ENCODE results near the gene STOML3. TPM values are rescaled to one million over a fixed set of nuclear protein-coding genes. Genes with fewer than 3 reads are reported as not detected.
A peak's percentile ranks its signal among the peaks of the same experiment; 100 is the strongest.

STOML3 gene
- total RNA-seq, 2 donors from 2014 or later: not detected

GRCh38 chr13:39023316-39023715, 32.7 kb upstream of the STOML3 start:
- Histone ChIP-seq H3K4me1 (peaks cover 9% of the 10 kb centered on the region), H3K27me3 (no peaks in the 10 kb centered on the region), H3K36me3 (replicated peaks in 1 of 2; ENCODE audit: insufficient read depth in 1 of 2, low read depth in 2 of 2) (peaks cover 8 to 29% of the 10 kb centered on the region in 2 donors), H3K4me3 (no peak overlapping the region), H3K9me3 (no peaks in the 10 kb centered on the region), H3K27ac (peak overlapping the region in 1 of 4 donors; percentile 7)
- DNase-seq (no peak), ATAC-seq (no peak)
- WGBS, 2 donors: 79 to 81% methylated on average over 2 of the region's 2 CpGs
- no peak for TF ChIP-seq CTCF (IDR thresholded peaks at IDR 0.05)
- intact Hi-C loops (cut with DNase I): no loop called here

- DNase-seq (no peak), ATAC-seq (no peak)
- 27 to 36% methylated on average over 4 of the region's 4 CpGs for WGBS, 2 donors
- Histone ChIP-seq H3K4me1 (peaks cover 9% of the 10 kb centered on the region), H3K4me3 (no peak overlapping the region), H3K9me3 (no peaks in the 10 kb centered on the region), H3K27me3 (no peaks in the 10 kb centered on the region), H3K36me3 (replicated peaks in 1 of 2; ENCODE audit: insufficient read depth in 1 of 2, low read depth in 2 of 2) (peaks cover 8 to 21% of the 10 kb centered on the region in 2 donors), H3K27ac (no peak overlapping the region)
- intact Hi-C loops (cut with DNase I): no loop called here
- TF ChIP-seq POLR2A (IDR thresholded peaks at IDR 0.05) (no peak), CTCF (IDR thresholded peaks at IDR 0.05) (no peak)
Measured at GRCh38 chr13:39020853-39021462, 30.3 kb upstream of the STOML3 start.

- DNase-seq: peak in 1 of 4 donors; percentile 9
- no peaks in the 10 kb centered on the region for H3K27me3 ChIP-seq
- no peak overlapping the region for H3K27ac ChIP-seq
- intact Hi-C loops (cut with DNase I): no loop called here
- WGBS, 2 donors: 20 to 23% methylated on average over 2 of the region's 2 CpGs
- TF ChIP-seq CTCF (IDR thresholded peaks at IDR 0.05) (peak in 5 of 7 experiments; percentile 24 to 40 (median 29)), POLR2A (IDR thresholded peaks at IDR 0.05) (no peak)
- no peak for ATAC-seq
- no peaks in the 10 kb centered on the region for H3K9me3 ChIP-seq
- peaks cover 9% of the 10 kb centered on the region for H3K4me1 ChIP-seq
- H3K4me3 ChIP-seq: no peak overlapping the region
- peaks cover 9 to 30% of the 10 kb centered on the region in 2 donors for H3K36me3 ChIP-seq (replicated peaks in 1 of 2; ENCODE audit: insufficient read depth in 1 of 2, low read depth in 2 of 2)
Measured at GRCh38 chr13:39016787-39017186, 26.2 kb upstream of the STOML3 start.

GRCh38 chr13:39016087-39016486, 25.5 kb upstream of the STOML3 start:
- H3K4me1 ChIP-seq: peaks cover 6% of the 10 kb centered on the region
- intact Hi-C loops (cut with DNase I): no loop called here
- peaks cover 9 to 34% of the 10 kb centered on the region in 2 donors for H3K36me3 ChIP-seq (replicated peaks in 1 of 2; ENCODE audit: insufficient read depth in 1 of 2, low read depth in 2 of 2)
- H3K27me3 ChIP-seq: no peaks in the 10 kb centered on the region
- H3K4me3 ChIP-seq: no peak overlapping the region
- ATAC-seq (no peak), DNase-seq (no peak)
- H3K9me3 ChIP-seq: no peaks in the 10 kb centered on the region
- no peak for TF ChIP-seq CTCF (IDR thresholded peaks at IDR 0.05)
- no peak for TF ChIP-seq POLR2A (IDR thresholded peaks at IDR 0.05)
- WGBS, 2 donors: 59 to 72% methylated on average over 1 of the region's 1 CpG
- H3K27ac ChIP-seq: no peak overlapping the region

- TF ChIP-seq CTCF (IDR thresholded peaks at IDR 0.05) (no peak), POLR2A (IDR thresholded peaks at IDR 0.05) (no peak)
- intact Hi-C loops (cut with DNase I): no loop called here
- no peak overlapping the region for H3K4me3 ChIP-seq
Measured at GRCh38 chr13:39013462-39013861, 22.8 kb upstream of the STOML3 start.

More at GRCh38 chr13:39013462-39013861, 22.8 kb upstream of the STOML3 start:
- Histone ChIP-seq H3K9me3 (no peaks in the 10 kb centered on the region), H3K27ac (no peak overlapping the region), H3K4me1 (no peaks in the 10 kb centered on the region), H3K36me3 (replicated peaks in 1 of 2; ENCODE audit: insufficient read depth in 1 of 2, low read depth in 2 of 2) (peaks cover 9 to 35% of the 10 kb centered on the region in 2 donors), H3K27me3 (no peaks in the 10 kb centered on the region)
- no peak for ATAC-seq
- DNase-seq: no peak
- WGBS, 2 donors: 82 to 92% methylated on average over 5 of the region's 5 CpGs

Measured in body of pancreas (tissue), 4 donors.